ENCODE results near the gene CCM2.
"Not testable (repeated sequence)": the region's sequence is repeated elsewhere in the genome, so short reads cannot be mapped to it uniquely, and the experiment has no call there.

- not testable (repeated sequence) for TF ChIP-seq CTCF, POLR2AphosphoS5, POLR2A (IDR thresholded peaks at IDR 0.05)
Observed at GRCh38 chr7:44992004-44992795, 7.8 kb upstream of the CCM2 start.
